Neural cell (in vitro differentiated cells): ENCODE results near the gene LPP.

Source experiments
- CTCF ChIP-seq: fragments of 450-650 bp; IDR thresholded peaks from 2 replicates; pipeline ENCODE4 v1.5.1; 2014; ENCODE audit warnings: antibody characterized with exemption, mild to moderate bottlenecking, moderate library complexity; ENCODE audit not compliant: poor library complexity, severe bottlenecking
- EP300 ChIP-seq: fragments of 450-650 bp; conservative IDR thresholded peaks from 2 replicates; pipeline ENCODE4 v1.6.1; 2014; ENCODE audit warnings: antibody characterized with exemption, mild to moderate bottlenecking, moderate library complexity; ENCODE audit not compliant: poor library complexity, severe bottlenecking
- POLR2AphosphoS5 ChIP-seq: IDR thresholded peaks from 2 replicates; pipeline ENCODE4 v1.6.1; 2012
- REST ChIP-seq: IDR thresholded peaks from 2 replicates; pipeline ENCODE4 v1.6.1; 2012; ENCODE audit warnings: borderline replicate concordance
- TAF1 ChIP-seq: IDR thresholded peaks from 2 replicates; pipeline ENCODE4 v1.6.1; 2012; ENCODE audit warnings: low read depth

- TF ChIP-seq CTCF (no peak), REST (no peak), POLR2AphosphoS5 (no peak), EP300 (no peak), TAF1 (no peak)
Observed at GRCh38 chr3:188778091-188778852, 624.3 kb downstream of the LPP start.
